Nephron (organoid): ENCODE data around the gene IL1A.

Experiments
- H3K27ac Mint-ChIP-seq, 3 experiments: 2 replicates each; pipeline ENCODE4 v1.8.0; 2020; ENCODE audit warnings: mixed read lengths in 3 of 3, mild to moderate bottlenecking in 2 of 3, moderate library complexity in 1 of 3
- H3K27me3 Mint-ChIP-seq: 2 replicates; pipeline ENCODE4 v1.8.0; 2021; ENCODE audit warnings: low read depth, mild to moderate bottlenecking, moderate library complexity, mixed read lengths
- H3K36me3 Mint-ChIP-seq: 2 replicates; pipeline ENCODE4 v1.8.0; 2020; ENCODE audit warnings: low read depth, mixed read lengths
- H3K4me1 Mint-ChIP-seq: 2 replicates; pipeline ENCODE4 v1.8.0; 2020; ENCODE audit warnings: mixed read lengths
- H3K4me3 Mint-ChIP-seq, 3 experiments: 2 replicates each; pipeline ENCODE4 v1.8.0; 2020; ENCODE audit warnings: mild to moderate bottlenecking in 3 of 3, mixed read lengths in 3 of 3, moderate library complexity in 2 of 3
- H3K9me3 Mint-ChIP-seq: 2 replicates; pipeline ENCODE4 v1.8.0; 2020; ENCODE audit warnings: mixed read lengths
- TF ChIP-seq, protein P1 (sequence below), 3 experiments: fragments of 200-600 bp; sonication (generic); IDR thresholded peaks; one replicate each; pipeline ENCODE4 v1.5.0; 2021; ENCODE audit warnings: antibody characterized with exemption in 3 of 3; ENCODE audit not compliant: unreplicated experiment in 3 of 3

The IL1A gene

GRCh38 chr2:112767693-112768330 lies 16.5 kb downstream of the IL1A start:
- H3K4me1 Mint-ChIP-seq: peaks cover 19% of the 10 kb centered on the region
- H3K27ac Mint-ChIP-seq: no peak overlapping the region
- no peaks in the 10 kb centered on the region for H3K9me3 Mint-ChIP-seq
- no peaks in the 10 kb centered on the region for H3K36me3 Mint-ChIP-seq
- TF ChIP-seq, protein P1, sequence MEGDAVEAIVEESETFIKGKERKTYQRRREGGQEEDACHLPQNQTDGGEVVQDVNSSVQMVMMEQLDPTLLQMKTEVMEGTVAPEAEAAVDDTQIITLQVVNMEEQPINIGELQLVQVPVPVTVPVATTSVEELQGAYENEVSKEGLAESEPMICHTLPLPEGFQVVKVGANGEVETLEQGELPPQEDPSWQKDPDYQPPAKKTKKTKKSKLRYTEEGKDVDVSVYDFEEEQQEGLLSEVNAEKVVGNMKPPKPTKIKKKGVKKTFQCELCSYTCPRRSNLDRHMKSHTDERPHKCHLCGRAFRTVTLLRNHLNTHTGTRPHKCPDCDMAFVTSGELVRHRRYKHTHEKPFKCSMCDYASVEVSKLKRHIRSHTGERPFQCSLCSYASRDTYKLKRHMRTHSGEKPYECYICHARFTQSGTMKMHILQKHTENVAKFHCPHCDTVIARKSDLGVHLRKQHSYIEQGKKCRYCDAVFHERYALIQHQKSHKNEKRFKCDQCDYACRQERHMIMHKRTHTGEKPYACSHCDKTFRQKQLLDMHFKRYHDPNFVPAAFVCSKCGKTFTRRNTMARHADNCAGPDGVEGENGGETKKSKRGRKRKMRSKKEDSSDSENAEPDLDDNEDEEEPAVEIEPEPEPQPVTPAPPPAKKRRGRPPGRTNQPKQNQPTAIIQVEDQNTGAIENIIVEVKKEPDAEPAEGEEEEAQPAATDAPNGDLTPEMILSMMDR (IDR thresholded peaks at IDR 0.05; ENCODE audit: unreplicated experiment in 3 of 3): no peak
- H3K4me3 Mint-ChIP-seq: peak overlapping the region; percentile 12 to 25 (median 24)
- H3K27me3 Mint-ChIP-seq: peaks cover 7% of the 10 kb centered on the region

DNA sequence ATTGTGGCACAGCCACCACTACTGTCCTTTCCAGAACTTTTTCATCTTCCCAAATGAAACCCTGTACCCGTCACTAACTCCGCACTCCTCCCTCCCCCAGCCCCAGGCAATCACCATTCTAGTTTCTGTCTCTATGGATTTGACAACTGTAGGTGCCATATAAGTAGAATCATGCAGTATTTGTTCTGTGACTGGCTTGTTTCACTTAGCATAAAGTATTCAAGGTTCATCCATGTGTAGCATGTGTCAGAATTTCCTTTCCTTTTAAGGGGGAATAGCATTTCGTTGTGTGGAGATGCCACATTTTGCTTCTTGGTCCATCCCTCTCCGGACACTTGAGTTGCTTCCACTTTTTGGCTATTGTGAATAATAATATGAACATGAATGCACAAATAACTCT lies 19.0 kb downstream of the IL1A start:
- TF ChIP-seq, protein P1 (IDR thresholded peaks at IDR 0.05; ENCODE audit: unreplicated experiment in 3 of 3): no peak
- peaks cover 17% of the 10 kb centered on the region for H3K36me3 Mint-ChIP-seq
- H3K4me1 Mint-ChIP-seq: peaks cover 19% of the 10 kb centered on the region
- no peaks in the 10 kb centered on the region for H3K9me3 Mint-ChIP-seq
- peaks cover 7% of the 10 kb centered on the region for H3K27me3 Mint-ChIP-seq
- H3K27ac Mint-ChIP-seq: peak overlapping the region in 2 of 3 experiments; percentile 24 to 54
- peak overlapping the region; percentile 95 to 97 (median 97) for H3K4me3 Mint-ChIP-seq

DNA sequence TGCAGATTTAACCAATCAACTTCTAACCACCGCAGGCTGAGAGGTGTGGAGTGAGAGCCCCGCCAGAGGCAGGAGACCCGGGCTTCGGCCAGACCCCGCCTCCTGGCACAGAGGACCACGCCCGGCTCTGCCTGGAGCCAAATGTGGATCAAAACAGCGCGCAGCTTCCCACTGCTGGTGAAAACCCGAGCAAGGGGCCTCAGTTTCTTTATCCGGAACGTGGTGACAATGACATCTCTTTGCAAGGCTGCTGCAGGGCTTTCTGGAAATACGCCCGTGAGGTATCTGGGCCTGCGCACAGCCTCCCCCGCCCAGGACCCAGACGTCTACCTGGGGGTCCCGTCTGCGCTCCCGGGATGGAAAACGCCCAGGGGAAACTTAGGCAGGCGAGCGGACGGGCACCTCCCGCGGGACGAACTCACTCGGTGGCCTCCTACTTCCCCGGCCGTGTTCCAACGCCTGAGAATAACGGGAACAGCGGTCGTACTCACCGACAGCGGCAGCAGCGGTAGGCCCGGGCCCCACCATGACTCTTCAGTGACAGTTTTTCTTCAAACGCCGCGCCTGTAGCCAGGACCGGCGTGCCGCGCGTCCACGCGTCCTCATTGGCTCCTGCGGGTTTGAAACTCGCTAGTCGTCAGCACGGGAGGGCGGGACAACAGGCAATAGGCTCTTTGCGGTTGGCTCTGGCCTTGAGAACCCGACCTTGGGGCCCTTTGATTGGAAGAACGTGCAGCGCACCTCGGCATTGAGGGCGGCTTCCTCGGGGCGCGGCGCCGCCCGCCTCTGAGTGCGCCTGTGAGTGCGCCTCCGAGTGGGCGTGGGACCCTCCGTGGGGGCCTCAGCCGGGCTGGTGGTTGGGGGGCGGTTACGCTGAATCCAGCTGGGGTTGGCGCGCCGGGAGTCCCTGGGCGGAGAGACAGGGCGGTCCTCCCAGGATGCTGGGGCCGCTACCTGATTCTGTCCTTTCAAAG lies 19.9 kb downstream of the IL1A start, which contains the start of gene CKAP2L:
Gene CKAP2L (minus strand): TSS at position 539 of the 974 bp plus-strand sequence. CDS start 11 bp downstream, at position 528.
- H3K27ac Mint-ChIP-seq: peak within 1 kb of the TSS; percentile 54 to 83 (median 68)
- H3K4me1 Mint-ChIP-seq: peaks cover 19% of the 10 kb centered on the region
- H3K27me3 Mint-ChIP-seq: peaks cover 7% of the 10 kb centered on the region
- no peaks in the 10 kb centered on the region for H3K9me3 Mint-ChIP-seq
- peak within 1 kb of the TSS; percentile 95 to 97 (median 97) for H3K4me3 Mint-ChIP-seq
- TF ChIP-seq, protein P1 (IDR thresholded peaks at IDR 0.05; ENCODE audit: unreplicated experiment in 3 of 3): no peak
- peaks cover 17% of the 10 kb centered on the region for H3K36me3 Mint-ChIP-seq

- TF ChIP-seq, protein P1 (IDR thresholded peaks at IDR 0.05; ENCODE audit: unreplicated experiment in 3 of 3): no peak
- Mint-ChIP-seq H3K27ac (no peak overlapping the region), H3K4me1 (peaks cover 19% of the 10 kb centered on the region), H3K27me3 (peaks cover 2% of the 10 kb centered on the region), H3K9me3 (no peaks in the 10 kb centered on the region), H3K36me3 (peaks cover 26% of the 10 kb centered on the region), H3K4me3 (peak overlapping the region; percentile 24 to 32 (median 28))
Observed at GRCh38 chr2:112762276-112762675, 22.0 kb downstream of the IL1A start.

DNA sequence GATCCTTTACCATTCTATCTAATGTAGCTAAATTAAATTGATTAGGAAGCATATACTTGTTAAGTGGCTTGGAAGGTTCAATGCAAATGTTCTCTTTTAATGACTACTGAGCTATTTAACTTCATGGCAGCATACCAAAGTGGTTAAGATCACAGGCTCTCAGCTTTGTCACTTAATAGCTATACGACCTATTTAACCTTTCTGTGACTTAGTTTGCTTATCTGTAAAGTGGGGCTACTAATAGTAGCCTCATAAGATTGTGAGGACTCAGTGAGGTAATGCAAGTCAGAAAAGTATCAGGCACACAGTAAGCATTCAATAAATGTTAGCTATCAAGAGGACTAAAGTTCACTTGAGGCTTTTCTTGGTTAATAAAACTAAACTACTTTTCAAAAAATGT lies 24.1 kb downstream of the IL1A start:
- H3K4me1 Mint-ChIP-seq: peaks cover 16% of the 10 kb centered on the region
- TF ChIP-seq, protein P1 (IDR thresholded peaks at IDR 0.05; ENCODE audit: unreplicated experiment in 3 of 3): no peak

More for the DNA sequence above, 24.1 kb downstream of the IL1A start:
- H3K27ac Mint-ChIP-seq: no peak overlapping the region
- H3K4me3 Mint-ChIP-seq: no peak overlapping the region
- H3K36me3 Mint-ChIP-seq: peaks cover 42% of the 10 kb centered on the region
- H3K9me3 Mint-ChIP-seq: no peaks in the 10 kb centered on the region
- no peaks in the 10 kb centered on the region for H3K27me3 Mint-ChIP-seq
